H1 (cell line): ENCODE data around the gene STK32C. TPM values are rescaled to one million over a fixed set of nuclear protein-coding genes. Genes with fewer than 3 reads are reported as not detected.

Experiments used
- CTCF ChIA-PET: fragments of 300-600 bp; sonication (Branson Sonifier 250); formaldehyde crosslinking; loops from one replicate; lab custom pipeline; 2021; ENCODE audit not compliant: partially characterized antibody; lab: Charles Lee
- POLR2A ChIA-PET: fragments of 300-600 bp; sonication (Branson Sonifier 250); formaldehyde crosslinking; loops from one replicate; lab custom pipeline; 2021; ENCODE audit warnings: inconsistent platforms; ENCODE audit not compliant: partially characterized antibody; lab: Charles Lee
- DNase-seq, 2 experiments: peaks; one replicate each; pipeline versions ENCODE4 v3.0.0 to v3.0.0-alpha.2; 2010 to 2022; ENCODE audit warnings: low spot score in 2 of 2, low read depth in 1 of 2, mixed read lengths in 1 of 2
- FAIRE-seq: peaks from 2 replicates; lab custom pipeline; 2011; peaks lifted over from hg19 to GRCh38; lab: Jason Lieb, UNC
- H2AFZ ChIP-seq: 2 replicates; pipeline ENCODE4 v1.8.1; 2012; ENCODE audit warnings: low read length, inconsistent platforms
- H2AK5ac ChIP-seq: 2 replicates; pipeline ENCODE4 v1.6.1; 2013; ENCODE audit warnings: low read depth, low read length
- H2BK120ac ChIP-seq: replicated peaks from 2 replicates; pipeline ENCODE3; 2013; ENCODE audit warnings: low read depth, low read length, inconsistent platforms
- H2BK12ac ChIP-seq: 2 replicates; pipeline ENCODE4 v1.6.1; 2013; ENCODE audit warnings: low read depth, low read length
- H2BK15ac ChIP-seq: 2 replicates; pipeline ENCODE4 v1.6.1; 2013; ENCODE audit warnings: low read length
- H2BK20ac ChIP-seq: 2 replicates; pipeline ENCODE4 v1.6.1; 2013; ENCODE audit warnings: low read length
- H2BK5ac ChIP-seq: 2 replicates; pipeline ENCODE4 v1.6.1; 2013; ENCODE audit warnings: low read depth, low read length
- H3K14ac ChIP-seq: 2 replicates; pipeline ENCODE4 v1.6.1; 2013; ENCODE audit warnings: inconsistent platforms; ENCODE audit not compliant: insufficient read length
- H3K18ac ChIP-seq: 2 replicates; pipeline ENCODE4 v1.6.1; 2013; ENCODE audit warnings: low read length; ENCODE audit errors: extremely low read depth
- H3K23ac ChIP-seq: 2 replicates; pipeline ENCODE4 v1.6.1; 2013; ENCODE audit warnings: inconsistent platforms; ENCODE audit not compliant: insufficient read length
- H3K23me2 ChIP-seq: 2 replicates; pipeline ENCODE4 v1.6.1; 2013; ENCODE audit warnings: low read depth, low read length
- H3K27ac ChIP-seq: 2 replicates; pipeline ENCODE4 v1.6.1; 2011; ENCODE audit warnings: low read depth, low read length, inconsistent platforms
- H3K27me3 ChIP-seq, 4 experiments: replicated peaks in 1 of 4; 1 replicate in 1 of 4; 2 replicates in 3 of 4; pipeline versions ENCODE4 v1.6.1 to v1.8.1; 2011 to 2013; ENCODE audit warnings: low read length in 3 of 4, mild to moderate bottlenecking in 3 of 4, inconsistent platforms in 2 of 4, mixed read lengths in 2 of 4, moderate library complexity in 1 of 4; ENCODE audit not compliant: control insufficient read depth in 3 of 4, insufficient read depth in 3 of 4; ENCODE audit errors: extremely low read depth in 1 of 4
- H3K36me3 ChIP-seq, 4 experiments: 2 replicates each; pipeline versions ENCODE4 v1.6.1 to v1.8.1; 2011 to 2013; ENCODE audit warnings: mild to moderate bottlenecking in 4 of 4, low read length in 3 of 4, moderate library complexity in 2 of 4, control low read depth in 1 of 4, inconsistent platforms in 1 of 4; ENCODE audit not compliant: insufficient read depth in 4 of 4, control insufficient read depth in 2 of 4
- H3K4ac ChIP-seq: replicated peaks from 2 replicates; pipeline ENCODE3; 2013; ENCODE audit warnings: low read length, low read depth, mixed read lengths, inconsistent platforms; ENCODE audit not compliant: insufficient read length
- H3K4me1 ChIP-seq, 4 experiments: replicated peaks in 1 of 4; 1 replicate in 1 of 4; 2 replicates in 3 of 4; pipeline versions ENCODE4 v1.6.1 to v1.8.1; 2011 to 2013; ENCODE audit warnings: low read length in 3 of 4, inconsistent platforms in 2 of 4, mixed read lengths in 1 of 4; ENCODE audit not compliant: insufficient read depth in 4 of 4, control insufficient read depth in 3 of 4
- H3K4me2 ChIP-seq, 2 experiments: 2 replicates each; pipeline versions ENCODE4 v1.6.1 to v1.8.1; 2011 to 2013; ENCODE audit warnings: low read depth in 2 of 2, low read length in 2 of 2, control low read depth in 1 of 2, inconsistent platforms in 1 of 2, mild to moderate bottlenecking in 1 of 2; ENCODE audit not compliant: insufficient read depth in 1 of 2
- H3K4me3 ChIP-seq, 4 experiments: fragments of 200-600, 300-600 bp in 1 of 4; sonication (generic), shearing (Covaris generic), sonication (Bioruptor Twin) in 1 of 4; 2 replicates each; pipeline versions ENCODE4 v1.5.1 to v1.8.1; 2011 to 2016; ENCODE audit warnings: low read length in 4 of 4, low read depth in 3 of 4, control low read depth in 2 of 4, inconsistent platforms in 2 of 4, mild to moderate bottlenecking in 2 of 4, mixed read lengths in 1 of 4, moderate library complexity in 1 of 4; ENCODE audit not compliant: insufficient read depth in 2 of 4; ENCODE audit errors: extremely low read depth in 1 of 4
- H3K56ac ChIP-seq: replicated peaks from 2 replicates; pipeline ENCODE3; 2013; ENCODE audit warnings: low read depth, mild to moderate bottlenecking, mixed read lengths, low read length, inconsistent platforms; ENCODE audit not compliant: insufficient read length
- H3K79me1 ChIP-seq: 2 replicates; pipeline ENCODE4 v1.6.1; 2013; ENCODE audit warnings: low read depth, low read length, control low read depth
- H3K79me2 ChIP-seq, 2 experiments: 2 replicates each; pipeline versions ENCODE4 v1.6.1 to v1.8.1; 2012 to 2013; ENCODE audit warnings: low read length in 2 of 2, mild to moderate bottlenecking in 2 of 2, inconsistent platforms in 1 of 2; ENCODE audit not compliant: insufficient read depth in 2 of 2, control insufficient read depth in 1 of 2
- H3K9ac ChIP-seq, 4 experiments: replicated peaks in 1 of 4; 1 replicate in 1 of 4; 2 replicates in 3 of 4; pipeline versions ENCODE4 v1.6.1 to v1.8.1; 2011 to 2013; ENCODE audit warnings: low read depth in 3 of 4, low read length in 3 of 4, control low read depth in 2 of 4, mild to moderate bottlenecking in 2 of 4, moderate library complexity in 2 of 4, inconsistent platforms in 1 of 4; ENCODE audit errors: extremely low read depth in 1 of 4
- H3K9me3 ChIP-seq, 2 experiments: 2 replicates each; pipeline versions ENCODE4 v1.6.1 to v1.8.1; 2012 to 2013; ENCODE audit warnings: mild to moderate bottlenecking in 2 of 2, moderate library complexity in 2 of 2, control low read depth in 1 of 2, inconsistent platforms in 1 of 2, low read depth in 1 of 2, low read length in 1 of 2, mixed read lengths in 1 of 2; ENCODE audit not compliant: insufficient read depth in 2 of 2
- H4K20me1 ChIP-seq, 2 experiments: replicated peaks in 1 of 2; 2 replicates each; pipeline versions ENCODE3 to v1.8.1; 2011 to 2013; ENCODE audit warnings: inconsistent platforms in 2 of 2, low read length in 2 of 2, mild to moderate bottlenecking in 1 of 2; ENCODE audit not compliant: insufficient read depth in 2 of 2, control insufficient read depth in 1 of 2
- H4K5ac ChIP-seq: 2 replicates; pipeline ENCODE4 v1.6.1; 2013; ENCODE audit warnings: low read length, low read depth, mixed read lengths, inconsistent platforms; ENCODE audit not compliant: insufficient read length
- H4K8ac ChIP-seq: 2 replicates; pipeline ENCODE4 v1.8.0; 2013; ENCODE audit warnings: mild to moderate bottlenecking, moderate library complexity, low read length, inconsistent platforms; ENCODE audit not compliant: insufficient read depth; ENCODE audit errors: extremely low read depth
- H4K91ac ChIP-seq: replicated peaks from 2 replicates; pipeline ENCODE3; 2013; ENCODE audit warnings: low read length, mixed read lengths, inconsistent platforms; ENCODE audit not compliant: insufficient read length
- BCL11A ChIP-seq, 2 experiments: IDR thresholded peaks; one replicate each; pipeline ENCODE4 v1.6.1; 2011; ENCODE audit warnings: low read depth in 2 of 2, low read length in 2 of 2, mild to moderate bottlenecking in 2 of 2
- CBX8 ChIP-seq: fragments of 300-800, 300-1000 bp; sonication (generic); IDR thresholded peaks from 2 replicates; pipeline ENCODE4 v1.7.1; 2016; ENCODE audit warnings: low read depth, low read length, borderline replicate concordance
- CEBPB ChIP-seq: IDR thresholded peaks from 2 replicates; pipeline ENCODE4 v1.6.1; 2012; ENCODE audit warnings: low read depth, low read length
- EGR1 ChIP-seq: IDR thresholded peaks from 2 replicates; pipeline ENCODE4 v1.6.1; 2011; ENCODE audit warnings: low read depth, low read length, borderline replicate concordance
- EZH2 ChIP-seq: fragments of 200-600 bp; sonication (generic); IDR thresholded peaks from 2 replicates; pipeline ENCODE4 v1.7.1; 2012; ENCODE audit warnings: low read depth, mild to moderate bottlenecking, moderate library complexity, low read length, inconsistent platforms; ENCODE audit not compliant: severe bottlenecking
- GTF2F1 ChIP-seq: IDR thresholded peaks from 2 replicates; pipeline ENCODE4 v1.6.1; 2012; ENCODE audit warnings: low read depth, low read length, improper control_type of control experiment, borderline replicate concordance
- KDM1A ChIP-seq: fragments of 200-600, 300-600 bp; sonication (generic); IDR thresholded peaks from 2 replicates; pipeline ENCODE4 v1.7.1; 2016; ENCODE audit warnings: mild to moderate bottlenecking, low read length, borderline replicate concordance
- NANOG ChIP-seq: IDR thresholded peaks from 2 replicates; pipeline ENCODE4 v1.6.1; 2011; ENCODE audit warnings: low read length, low read depth, mild to moderate bottlenecking, inconsistent platforms; ENCODE audit not compliant: insufficient read depth, poor library complexity, severe bottlenecking
- NRF1 ChIP-seq: IDR thresholded peaks from 2 replicates; pipeline ENCODE4 v1.6.1; 2011; ENCODE audit warnings: mild to moderate bottlenecking, low read depth, low read length, improper control_type of control experiment
- SAP30 ChIP-seq: fragments of 300-600 bp; sonication (generic); IDR thresholded peaks from 2 replicates; pipeline ENCODE4 v1.7.1; 2012; ENCODE audit warnings: low read length, moderate library complexity, mild to moderate bottlenecking, inconsistent platforms; ENCODE audit not compliant: insufficient read depth, insufficient replicate concordance
- SP1 ChIP-seq: IDR thresholded peaks from 2 replicates; pipeline ENCODE4 v1.6.1; 2011; ENCODE audit warnings: low read depth, low read length
- TAF7 ChIP-seq: optimal IDR thresholded peaks from 2 replicates; pipeline ENCODE3; 2011; ENCODE audit warnings: low read depth, mild to moderate bottlenecking, inconsistent platforms, low read length, moderate library complexity, borderline replicate concordance
- WGBS, 2 experiments: shearing (Covaris generic) in 1 of 2; methylation state at CpG; one replicate each; pipeline versions ENCODE4 v1.1.6 to v1.1.7; 2013 to 2015; ENCODE audit warnings: low lambda C conversion rate in 2 of 2, mixed read lengths in 2 of 2, inconsistent platforms in 1 of 2, low coverage in 1 of 2, missing lambda C conversion rate in 1 of 2; ENCODE audit not compliant: insufficient replicate concordance in 2 of 2, insufficient coverage in 1 of 2, insufficient read length in 1 of 2; ENCODE audit errors: extremely low coverage in 1 of 2, missing lambda C conversion rate in 1 of 2; 5-methylcytosine and 5-hydroxymethylcytosine counted together
- polyA plus RNA-seq, 7 experiments: library from polyadenylated mRNA; depleted of rRNA in 3 of 7; stranded (reverse) in 5 of 7; unstranded in 2 of 7; fragments of >200 nt in 5 of 7; fragments of 200-250 nt in 2 of 7; gene quantifications; 1 replicate in 5 of 7; 2 replicates in 1 of 7; 4 replicates in 1 of 7; pipeline versions ENCODE4 v1.2.1 to v1.2.3, GENCODE V29; 2011 to 2013; ENCODE audit warnings: missing spikeins in 2 of 7, mixed read lengths in 2 of 7
- total RNA-seq: library from RNA; stranded (reverse); fragmentation: NEBNext Ultra II Directional; extraction: Animal tissue kit (Norgen Biotek cat#: 25700); gene quantifications from 2 replicates; pipeline ENCODE4 v1.2.1, GENCODE V29; 2021

Gene STK32C
- total and polyA plus RNA-seq, 2 of the 8 experiments (the other 6 are each of a cell fraction or from before 2014, with no cell fraction given): 10.6 to 15.6 TPM

GRCh38 chr10:132334631-132335188 lies 27.0 kb upstream of the STK32C start:
- no peak for DNase-seq
- Histone ChIP-seq H3K9ac (no peak overlapping the region), H3K23me2 (peaks cover 9% of the 10 kb centered on the region), H2AFZ (0 out of 2 replicates have a peak overlapping the region, but pooled peaks have one; percentile 12), H2BK12ac (no peak overlapping the region), H3K4me3 (0 out of 8 replicates have a peak overlapping the region, but pooled peaks of 1 of the 4 experiments have one; percentile 11), H3K27ac (no peak overlapping the region), H4K5ac (no peak overlapping the region), H4K91ac (no peak overlapping the region), H3K56ac (no peak overlapping the region), H3K4me1 (peaks cover 3 to 16% (median 6%) of the 10 kb centered on the region in 4 experiments), H2BK15ac (no peak overlapping the region), H3K14ac (no peak overlapping the region)
- POLR2A ChIA-PET: no interaction called here
- TF ChIP-seq EGR1 (no peak), TAF7 (no peak), GTF2F1 (no peak), EZH2 (no peak), BCL11A (IDR thresholded peaks at IDR 0.05; ENCODE audit: low read depth in 2 of 2, low read length in 2 of 2) (no peak), CEBPB (no peak), NRF1 (no peak), SP1 (no peak), NANOG (no peak), CBX8 (no peak), SAP30 (no peak), KDM1A (no peak)
- TF ChIP-seq, all 59 proteins: peak for 0
- H4K8ac ChIP-seq: no peak overlapping the region
- CTCF ChIA-PET: no interaction called here
- 90% methylated on average over 4 of the region's 4 CpGs; no CpG with 5 or more reads in 1 of the 2 experiments for WGBS, 2 experiments
- H3K9me3 ChIP-seq: no peaks in the 10 kb centered on the region
- no peak overlapping the region for H3K18ac ChIP-seq
- H2AK5ac ChIP-seq: no peak overlapping the region
- no peak overlapping the region for H3K4ac ChIP-seq
- no peak overlapping the region for H3K4me2 ChIP-seq
- H4K20me1 ChIP-seq: no peaks in the 10 kb centered on the region
- FAIRE-seq: no peak
- no peak overlapping the region for H2BK20ac ChIP-seq
- H2BK5ac ChIP-seq: no peak overlapping the region
- H2BK120ac ChIP-seq: no peak overlapping the region
- no peaks in the 10 kb centered on the region for H3K36me3 ChIP-seq
- H3K23ac ChIP-seq: no peak overlapping the region
- 0 out of 7 replicates have a peak, but pooled peaks cover 0 to 3% (median 0%) of the 10 kb centered on the region in 4 experiments for H3K27me3 ChIP-seq
- H3K79me2 ChIP-seq: peaks cover 1 to 15% of the 10 kb centered on the region in 2 experiments; a peak in 3 of 4 replicates
- no peaks in the 10 kb centered on the region for H3K79me1 ChIP-seq
